ENCODE measurements around the gene GPRC5B. TPM values are rescaled to one million over a fixed set of nuclear protein-coding genes. Genes with fewer than 3 reads are reported as not detected.

The GPRC5B gene
- total and polyA plus RNA-seq, 8 donors, result 10.3 to 46.9 (median 39.3) TPM

DNA sequence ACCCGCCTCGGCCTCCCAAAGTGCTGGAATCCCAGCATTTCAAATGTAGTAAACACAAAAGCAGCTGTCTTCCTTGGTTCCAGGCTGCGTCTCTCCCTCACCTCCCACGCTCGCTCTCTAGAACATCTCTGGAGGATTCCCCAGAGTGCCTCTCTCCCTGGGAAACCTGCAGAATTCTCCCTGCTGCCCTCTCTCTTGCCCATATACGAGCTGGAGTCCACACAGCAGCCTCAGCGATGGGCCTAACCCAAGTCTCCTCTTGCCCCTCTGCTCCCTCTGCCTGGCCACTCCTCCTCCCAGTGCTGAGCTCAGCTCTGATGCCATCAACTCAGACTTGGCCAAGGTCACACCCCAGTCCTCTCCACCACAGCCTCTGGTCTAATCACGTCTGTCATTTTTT lies 10.6 kb downstream of the GPRC5B start:
- ATAC-seq, result no peak
- no peaks in the 10 kb centered on the region for H3K27me3 ChIP-seq
- intact Hi-C loops (cut with DNase I), result no loop called here

GRCh38 chr16:19872935-19873334 lies 11.7 kb downstream of the GPRC5B start:
- ATAC-seq (no peak), DNase-seq (no peak)
- Histone ChIP-seq H3K27me3 (no peaks in the 10 kb centered on the region), H3K4me1 (no peaks in the 10 kb centered on the region), H3K36me3 (peaks cover 0 to 12% of the 10 kb centered on the region in 2 donors), H3K9me3 (no peaks in the 10 kb centered on the region), H3K4me3 (no peak overlapping the region), H3K27ac (no peak overlapping the region)
- TF ChIP-seq CTCF (IDR thresholded peaks at IDR 0.05), result no peak
- intact Hi-C loops (cut with DNase I), result no loop called here

More for the DNA sequence above, 10.6 kb downstream of the GPRC5B start:
- no peak overlapping the region for H3K4me3 ChIP-seq
- no peak for DNase-seq
- H3K9me3 ChIP-seq, result no peaks in the 10 kb centered on the region
- no peaks in the 10 kb centered on the region for H3K4me1 ChIP-seq
- no peak for TF ChIP-seq CTCF (IDR thresholded peaks at IDR 0.05)
- peaks cover 0 to 12% of the 10 kb centered on the region in 2 donors for H3K36me3 ChIP-seq
- no peak overlapping the region for H3K27ac ChIP-seq

DNA sequence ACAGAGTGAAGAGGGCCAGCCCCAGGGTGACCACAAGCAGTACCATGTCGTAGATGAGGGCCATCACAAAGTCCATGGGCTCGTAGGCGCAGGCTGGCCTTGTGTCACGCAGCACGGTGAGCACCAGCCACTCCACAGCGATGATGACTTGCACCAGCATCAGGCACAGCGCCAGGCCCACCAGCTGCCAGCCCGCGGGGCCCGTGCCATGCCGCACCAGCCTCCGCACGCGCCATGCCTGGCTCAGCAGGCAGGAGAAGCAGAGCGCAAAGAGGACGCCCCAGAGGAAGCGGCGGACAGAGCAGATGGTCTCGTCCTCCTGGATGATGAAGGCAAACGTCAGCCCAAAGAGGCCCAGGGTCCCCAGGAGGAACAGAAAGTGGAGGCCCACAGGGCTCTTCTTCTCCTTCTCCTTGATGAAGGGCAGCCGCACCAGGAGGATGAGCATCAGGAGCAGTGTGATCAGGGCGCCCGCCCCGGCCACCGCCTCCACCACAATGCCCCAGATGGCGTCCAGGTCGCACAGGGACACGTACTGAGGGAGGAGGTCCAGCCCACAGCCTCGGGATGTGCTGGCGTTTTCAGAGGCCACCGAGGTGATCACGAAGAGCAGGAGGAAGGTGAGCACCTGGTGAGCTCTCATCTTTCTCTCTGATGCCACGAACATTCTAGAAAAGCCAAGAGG lies 12.3 kb downstream of the GPRC5B start:
- intact Hi-C loops (cut with DNase I), result no loop called here
- Histone ChIP-seq H3K36me3 (peaks cover 0 to 12% of the 10 kb centered on the region in 2 donors), H3K9me3 (no peaks in the 10 kb centered on the region), H3K4me1 (no peaks in the 10 kb centered on the region), H3K27ac (no peak overlapping the region), H3K4me3 (no peak overlapping the region), H3K27me3 (no peaks in the 10 kb centered on the region)
- no peak for ATAC-seq
- no peak for TF ChIP-seq CTCF (IDR thresholded peaks at IDR 0.05)
- peak in 1 of 4 donors; percentile 69 for DNase-seq

GRCh38 chr16:19871721-19872120 lies 12.9 kb downstream of the GPRC5B start:
- peaks cover 0 to 12% of the 10 kb centered on the region in 2 donors for H3K36me3 ChIP-seq
- H3K4me1 ChIP-seq, result no peaks in the 10 kb centered on the region
- intact Hi-C loops (cut with DNase I), result no loop called here
- no peak for TF ChIP-seq CTCF (IDR thresholded peaks at IDR 0.05)
- H3K27me3 ChIP-seq, result no peaks in the 10 kb centered on the region
- no peak for ATAC-seq
- no peak overlapping the region for H3K27ac ChIP-seq
- DNase-seq, result no peak
- no peak overlapping the region for H3K4me3 ChIP-seq
- H3K9me3 ChIP-seq, result no peaks in the 10 kb centered on the region

DNA sequence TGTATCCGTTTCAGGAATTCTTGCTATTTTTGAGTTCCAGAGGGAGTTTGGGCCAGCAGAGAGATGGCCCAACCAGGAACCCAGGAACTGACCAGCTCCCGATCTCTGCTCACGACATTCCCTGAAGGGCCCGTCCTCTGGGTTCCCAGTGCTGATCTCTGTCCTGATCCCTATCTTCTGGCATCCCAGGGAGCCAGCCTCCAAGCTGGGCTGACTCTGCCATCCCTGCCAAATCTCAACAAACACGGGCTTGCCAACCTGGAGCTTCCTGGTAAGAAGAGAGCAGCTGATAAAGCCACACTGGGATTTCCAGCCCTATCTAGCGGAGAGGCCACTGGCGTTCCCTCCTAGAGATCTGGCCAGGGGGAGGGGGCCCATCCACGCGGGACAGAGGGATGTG lies 16.2 kb downstream of the GPRC5B start:
- Histone ChIP-seq H3K9me3 (no peaks in the 10 kb centered on the region), H3K27me3 (no peaks in the 10 kb centered on the region), H3K4me3 (no peak overlapping the region), H3K36me3 (peaks cover 0 to 12% of the 10 kb centered on the region in 2 donors), H3K4me1 (no peaks in the 10 kb centered on the region), H3K27ac (no peak overlapping the region)
- intact Hi-C loops (cut with DNase I), result no loop called here
- DNase-seq (no peak), ATAC-seq (no peak)
- TF ChIP-seq CTCF (IDR thresholded peaks at IDR 0.05), result no peak

Data from left lung (tissue), 10 donors.